ENCODE results near the gene NBPF1. TPM values are rescaled to one million over a fixed set of nuclear protein-coding genes. Genes with fewer than 3 reads are reported as not detected.
"Not testable (repeated sequence)": the region's sequence is repeated elsewhere in the genome, so short reads cannot be mapped to it uniquely, and the experiment has no call there.

NBPF1 gene
- total and polyA plus RNA-seq, 2 donors (not counting 3 experiments of a cell fraction or from before 2014, with no cell fraction given) = 23.0 to 58.4 TPM

DNA sequence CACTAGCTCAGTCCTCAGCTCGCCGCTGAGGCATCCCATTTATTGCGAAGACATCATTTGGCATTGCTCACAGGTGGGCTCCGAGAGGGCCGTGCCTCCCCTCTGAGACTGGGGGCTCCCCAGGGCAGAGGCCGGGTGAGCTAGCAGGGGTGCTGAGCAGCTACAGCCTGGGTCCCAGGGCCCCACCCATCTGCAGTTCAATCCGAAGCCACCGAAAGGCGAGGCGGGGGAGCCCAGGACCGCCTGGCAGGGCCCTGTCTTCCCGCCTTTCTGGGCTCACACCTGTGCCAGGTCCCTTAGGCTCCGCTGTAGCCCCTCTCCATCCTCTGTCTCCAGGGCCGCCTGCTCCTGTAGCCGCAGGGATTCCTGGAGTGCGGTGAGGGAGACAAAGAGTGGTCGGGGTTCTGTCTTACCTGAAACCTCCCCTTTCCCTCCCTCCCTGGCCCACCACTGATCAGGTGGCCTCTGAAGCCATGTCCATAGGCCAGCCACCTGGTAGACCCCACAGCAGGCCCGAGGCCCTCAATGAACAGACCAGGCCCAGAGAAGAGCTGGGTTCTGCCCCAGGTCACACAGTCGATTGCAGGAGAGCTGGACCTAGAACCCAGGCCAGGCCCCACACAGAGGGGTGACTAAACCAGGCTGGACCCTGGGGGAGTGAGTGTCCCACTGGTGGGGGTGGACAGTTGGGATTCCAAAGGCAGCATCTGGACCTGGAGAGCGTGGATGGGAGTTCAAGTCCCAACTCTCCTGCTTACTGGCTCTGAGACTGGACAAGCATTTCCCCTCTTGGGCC is 18.1 kb upstream of the NBPF1 start:
- FAIRE-seq (no peak), DNase-seq (ENCODE audit: low read depth, low spot score) (no peak)
- Histone ChIP-seq H3K79me2 (ENCODE audit: control insufficient read depth, insufficient read depth, low read length) (no peaks in the 10 kb centered on the region), H3K9me3 (replicated peaks; ENCODE audit: control insufficient read depth, insufficient read depth, low read length) (no peaks in the 10 kb centered on the region), H3K4me1 (ENCODE audit: control insufficient read depth, extremely low read depth, insufficient read depth, low read length) (no peaks in the 10 kb centered on the region), H3K9me1 (replicated peaks; ENCODE audit: control insufficient read depth, extremely low read depth, insufficient read depth, low read length) (no peaks in the 10 kb centered on the region), H2AFZ (ENCODE audit: low read depth, low read length) (no peak overlapping the region), H3K27ac (ENCODE audit: insufficient read depth, low read depth, low read length) (no peak overlapping the region), H3K4me3 (replicated peaks in 1 of 3; ENCODE audit: insufficient read depth in 1 of 3, low read depth in 1 of 3, low read length in 3 of 3) (no peak overlapping the region), H3K36me3 (ENCODE audit: control insufficient read depth in 2 of 2, extremely low read depth in 1 of 2, insufficient read depth in 2 of 2, low read length in 2 of 2) (peaks cover 12 to 49% of the 10 kb centered on the region in 2 experiments), H3K27me3 (ENCODE audit: control insufficient read depth in 2 of 2, insufficient read depth in 2 of 2, low read length in 2 of 2) (no peaks in the 10 kb centered on the region), H3K4me2 (ENCODE audit: insufficient read depth, low read length) (no peak overlapping the region), H3K9ac (replicated peaks; ENCODE audit: extremely low read depth, insufficient read depth, low read length) (no peak overlapping the region), H4K20me1 (replicated peaks; ENCODE audit: control insufficient read depth, extremely low read depth, insufficient read depth, low read length) (no peaks in the 10 kb centered on the region)
- POLR2A ChIA-PET = no interaction called here
- BruUV-seq (replicated peaks) = no TSS peak
- CTCF ChIA-PET = interaction anchor here (1.9 kb wide), 1 partner anchor 10 kb away, joined by 9 read pairs; no protein-coding TSS in a partner anchor
- no peak for TF ChIP-seq MYC (IDR thresholded peaks at IDR 0.05; ENCODE audit: low read depth, low read length)
- intact Hi-C loops (cut with micrococcal nuclease) = no loop called here
- dilution Hi-C loops (cut with MboI; ENCODE audit: extremely low pct_ligation_motif_present, low sequenced_read_pairs) = no loop called here

DNA sequence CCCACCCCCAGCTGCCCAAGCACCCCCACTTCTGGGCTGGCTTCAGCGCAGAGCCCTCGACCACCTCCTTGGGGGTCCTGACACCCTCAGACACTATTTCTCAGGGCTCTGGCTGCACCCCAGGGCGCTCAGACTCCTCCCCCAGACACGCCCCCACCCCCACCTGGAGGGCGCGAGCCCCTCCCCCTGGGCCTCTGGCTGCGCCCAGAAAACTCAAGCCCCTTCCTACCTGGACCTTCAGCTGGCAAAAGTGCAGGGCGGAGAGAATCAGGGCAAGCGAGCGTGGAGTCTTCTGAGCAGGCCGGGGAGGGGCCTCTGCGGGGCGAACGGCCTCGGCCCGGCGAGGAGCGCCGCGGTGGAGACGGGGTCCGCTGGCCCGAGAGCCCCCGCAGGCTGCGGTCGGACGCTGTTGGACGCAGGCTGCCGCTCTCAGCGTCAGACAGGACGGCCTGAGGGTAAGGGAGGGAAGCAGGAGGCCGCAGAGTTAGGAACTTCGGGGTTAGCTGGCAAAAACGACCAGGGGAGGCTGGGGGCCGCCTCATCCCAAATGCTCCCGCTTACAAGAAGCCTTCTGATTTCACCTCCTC is 17.4 kb upstream of the NBPF1 start:
- Histone ChIP-seq H4K20me1 (replicated peaks; ENCODE audit: control insufficient read depth, extremely low read depth, insufficient read depth, low read length) (no peaks in the 10 kb centered on the region), H3K9ac (replicated peaks; ENCODE audit: extremely low read depth, insufficient read depth, low read length) (no peak overlapping the region), H3K9me3 (replicated peaks; ENCODE audit: control insufficient read depth, insufficient read depth, low read length) (no peaks in the 10 kb centered on the region), H2AFZ (ENCODE audit: low read depth, low read length) (no peak overlapping the region), H3K79me2 (ENCODE audit: control insufficient read depth, insufficient read depth, low read length) (no peaks in the 10 kb centered on the region), H3K4me2 (ENCODE audit: insufficient read depth, low read length) (no peak overlapping the region), H3K4me1 (ENCODE audit: control insufficient read depth, extremely low read depth, insufficient read depth, low read length) (no peaks in the 10 kb centered on the region), H3K27ac (ENCODE audit: insufficient read depth, low read depth, low read length) (no peak overlapping the region), H3K27me3 (ENCODE audit: control insufficient read depth in 2 of 2, insufficient read depth in 2 of 2, low read length in 2 of 2) (no peaks in the 10 kb centered on the region), H3K36me3 (ENCODE audit: control insufficient read depth in 2 of 2, extremely low read depth in 1 of 2, insufficient read depth in 2 of 2, low read length in 2 of 2) (peaks cover 12 to 56% of the 10 kb centered on the region in 2 experiments), H3K9me1 (replicated peaks; ENCODE audit: control insufficient read depth, extremely low read depth, insufficient read depth, low read length) (no peaks in the 10 kb centered on the region), H3K4me3 (replicated peaks in 1 of 3; ENCODE audit: insufficient read depth in 1 of 3, low read depth in 1 of 3, low read length in 3 of 3) (no peak overlapping the region)
- POLR2A ChIA-PET = no interaction called here
- dilution Hi-C loops (cut with MboI; ENCODE audit: extremely low pct_ligation_motif_present, low sequenced_read_pairs) (no loop called here), intact Hi-C loops (cut with micrococcal nuclease) (no loop called here)
- TF ChIP-seq, protein P1, sequence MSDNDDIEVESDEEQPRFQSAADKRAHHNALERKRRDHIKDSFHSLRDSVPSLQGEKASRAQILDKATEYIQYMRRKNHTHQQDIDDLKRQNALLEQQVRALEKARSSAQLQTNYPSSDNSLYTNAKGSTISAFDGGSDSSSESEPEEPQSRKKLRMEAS (IDR thresholded peaks at IDR 0.05; ENCODE audit: insufficient read depth, insufficient read length) = no peak
- TF ChIP-seq JUN (IDR thresholded peaks at IDR 0.05; ENCODE audit: borderline replicate concordance, insufficient read depth, insufficient read length, low read depth) = no peak
- no peak for TF ChIP-seq MYC (IDR thresholded peaks at IDR 0.05; ENCODE audit: low read depth, low read length)
- TF ChIP-seq POLR2A (IDR thresholded peaks at IDR 0.05; ENCODE audit: low read depth, low read length) = no peak
- DNase-seq (ENCODE audit: low read depth, low spot score) (no peak), FAIRE-seq (no peak)
- BruUV-seq (replicated peaks) = no TSS peak
- CTCF ChIA-PET = interaction anchor here (1.9 kb wide), 1 partner anchor 10 kb away, joined by 9 read pairs; no protein-coding TSS in a partner anchor

DNA sequence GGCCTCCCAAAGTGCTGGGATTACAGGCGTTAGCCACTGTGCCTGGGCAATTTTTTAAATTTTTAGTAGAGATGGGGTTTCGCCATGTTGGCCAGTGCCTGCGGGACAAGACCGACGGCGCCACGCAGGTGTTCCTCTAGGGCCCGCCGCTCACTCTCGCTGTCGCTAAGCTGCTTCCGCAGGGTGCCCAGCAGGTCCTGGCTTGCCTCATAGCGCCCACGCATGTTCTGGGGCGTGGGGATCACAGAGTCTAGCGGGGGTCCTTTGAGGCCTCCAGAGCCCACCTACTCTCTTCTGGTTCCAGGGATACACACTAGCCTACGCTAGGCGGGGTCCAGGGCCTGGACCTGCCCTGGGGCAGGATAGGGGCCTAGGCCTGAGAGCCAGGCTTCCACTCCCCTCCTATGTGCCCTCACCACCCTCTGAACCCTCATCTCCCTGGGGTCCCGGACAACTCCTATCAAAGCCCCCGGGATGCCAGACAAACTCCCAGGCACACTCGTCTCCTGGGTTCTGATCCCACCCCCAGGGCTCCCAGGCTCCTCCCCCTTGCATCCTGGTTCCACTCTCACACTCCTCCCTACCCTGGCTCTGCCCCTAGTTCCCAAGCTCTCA is 16.7 kb upstream of the NBPF1 start:
- POLR2A ChIA-PET = not testable (repeated sequence)
- peaks cover 12 to 61% of the 10 kb centered on the region in 2 experiments for H3K36me3 ChIP-seq (ENCODE audit: control insufficient read depth in 2 of 2, extremely low read depth in 1 of 2, insufficient read depth in 2 of 2, low read length in 2 of 2)

More for the DNA sequence above, 16.7 kb upstream of the NBPF1 start:
- H3K9me1 ChIP-seq (replicated peaks; ENCODE audit: control insufficient read depth, extremely low read depth, insufficient read depth, low read length); H2AFZ ChIP-seq (ENCODE audit: low read depth, low read length); H3K9me3 ChIP-seq (replicated peaks; ENCODE audit: control insufficient read depth, insufficient read depth, low read length); H3K27ac ChIP-seq (ENCODE audit: insufficient read depth, low read depth, low read length); H3K79me2 ChIP-seq (ENCODE audit: control insufficient read depth, insufficient read depth, low read length); DNase-seq (ENCODE audit: low read depth, low spot score); BruUV-seq (replicated peaks); H3K27me3 ChIP-seq (ENCODE audit: control insufficient read depth in 2 of 2, insufficient read depth in 2 of 2, low read length in 2 of 2); H4K20me1 ChIP-seq (replicated peaks; ENCODE audit: control insufficient read depth, extremely low read depth, insufficient read depth, low read length); H3K4me2 ChIP-seq (ENCODE audit: insufficient read depth, low read length); H3K4me3 ChIP-seq (replicated peaks in 1 of 3; ENCODE audit: insufficient read depth in 1 of 3, low read depth in 1 of 3, low read length in 3 of 3); FAIRE-seq; dilution Hi-C loops (cut with MboI; ENCODE audit: extremely low pct_ligation_motif_present, low sequenced_read_pairs); H3K9ac ChIP-seq (replicated peaks; ENCODE audit: extremely low read depth, insufficient read depth, low read length); H3K4me1 ChIP-seq (ENCODE audit: control insufficient read depth, extremely low read depth, insufficient read depth, low read length); intact Hi-C loops (cut with micrococcal nuclease): not testable (repeated sequence)
- CTCF ChIA-PET = interaction anchor here (1.4 to 1.9 kb wide), 2 partner anchors 9 to 322 kb away, joined by 5 to 9 read pairs; no protein-coding TSS in a partner anchor
